ENCODE results near the gene DNM1. TPM values are rescaled to one million over a fixed set of nuclear protein-coding genes. Genes with fewer than 3 reads are reported as not detected.

Gene DNM1
- total and polyA plus RNA-seq, 2 donors = 15.2 to 68.3 TPM

DNA sequence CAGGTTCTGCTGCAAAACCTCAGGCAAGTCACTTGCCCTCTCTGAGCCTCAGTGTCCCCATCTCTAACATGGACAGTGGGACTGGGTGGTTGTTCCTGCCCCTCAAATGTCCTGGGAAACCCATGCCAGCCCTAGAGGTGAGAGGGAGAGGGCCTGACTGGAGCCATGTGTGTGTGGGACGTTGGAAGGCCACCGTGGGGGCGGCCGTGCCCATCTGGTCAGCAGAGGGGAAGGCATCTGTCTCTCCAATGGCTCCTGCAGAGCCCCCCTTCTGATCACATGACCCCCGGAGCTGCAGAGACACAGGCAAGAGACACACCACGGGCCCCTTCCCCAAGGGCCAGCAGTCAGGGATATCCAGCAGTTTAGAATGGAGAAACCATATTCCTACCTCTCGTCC, 1.7 kb downstream of the DNM1 start:
- no peak for DNase-seq (ENCODE audit: extremely low spot score)
- Histone ChIP-seq H3K4me3 (ENCODE audit: low read depth, low read length) (no peak overlapping the region), H3K36me3 (ENCODE audit: insufficient read depth) (no peaks in the 10 kb centered on the region), H3K27ac (ENCODE audit: low read depth) (no peak overlapping the region), H3K4me1 (ENCODE audit: insufficient read depth) (no peaks in the 10 kb centered on the region)
- WGBS = 68% methylated on average over 7 of the region's 7 CpGs

DNA sequence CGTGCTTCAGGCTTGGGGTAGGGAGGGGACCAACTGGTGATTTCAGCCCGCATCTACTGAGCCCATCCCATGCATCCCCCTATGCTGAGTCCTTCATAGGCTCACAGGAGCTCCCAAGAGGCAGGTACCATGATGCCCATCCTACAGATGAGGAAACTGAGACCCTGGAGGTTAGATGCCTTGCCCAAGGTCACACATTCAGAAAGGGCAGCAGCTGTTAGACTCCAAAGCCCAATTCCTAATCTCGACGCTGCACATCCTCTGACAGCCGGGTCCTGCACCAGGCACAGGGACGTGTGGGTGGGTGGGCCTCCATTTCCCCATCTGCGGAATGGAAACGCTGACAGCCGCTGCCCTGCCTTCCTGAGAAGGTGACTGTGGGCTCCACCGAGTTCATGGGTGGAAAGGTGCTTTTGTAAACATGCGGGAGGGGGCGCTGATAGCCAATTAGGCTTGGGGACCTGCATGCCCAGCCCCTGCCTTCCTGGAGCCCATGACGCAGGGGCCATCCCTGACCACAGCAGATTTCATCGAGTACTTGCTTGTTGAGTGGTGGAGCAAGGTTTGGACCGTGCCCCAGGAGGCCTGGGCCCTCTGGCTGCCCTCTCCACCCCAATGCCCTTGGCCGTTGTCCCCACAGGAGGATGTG, 2.2 kb downstream of the DNM1 start:
- no peaks in the 10 kb centered on the region for H3K4me1 ChIP-seq (ENCODE audit: insufficient read depth)
- DNase-seq (ENCODE audit: extremely low spot score) = no peak
- no peaks in the 10 kb centered on the region for H3K36me3 ChIP-seq (ENCODE audit: insufficient read depth)
- H3K27ac ChIP-seq (ENCODE audit: low read depth) = no peak overlapping the region
- WGBS = 86% methylated on average over 16 of the region's 16 CpGs
- no peak overlapping the region for H3K4me3 ChIP-seq (ENCODE audit: low read depth, low read length)

DNA sequence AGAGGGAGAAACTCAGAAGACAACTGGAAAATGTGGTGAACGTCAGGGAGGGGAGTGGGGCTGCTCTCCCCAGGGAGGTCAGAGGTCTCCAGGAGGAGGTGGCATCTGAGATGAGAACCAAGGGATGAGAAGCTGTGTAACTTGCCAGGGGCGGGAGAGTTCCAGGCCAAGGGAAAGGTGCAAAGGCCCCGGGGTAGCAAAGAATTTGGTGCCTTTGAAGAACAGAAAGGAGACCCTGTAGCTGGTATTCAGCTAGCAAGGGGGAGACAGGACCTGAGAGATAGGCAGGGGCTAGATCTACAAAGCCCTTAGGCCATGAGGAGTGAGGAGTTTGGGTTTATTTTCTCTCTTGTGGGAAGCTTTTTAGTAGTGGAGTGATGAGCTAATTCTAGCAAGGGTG, 3.3 kb downstream of the DNM1 start:
- no peak for DNase-seq (ENCODE audit: extremely low spot score)
- no peak overlapping the region for H3K4me3 ChIP-seq (ENCODE audit: low read depth, low read length)
- no peaks in the 10 kb centered on the region for H3K4me1 ChIP-seq (ENCODE audit: insufficient read depth)
- no peaks in the 10 kb centered on the region for H3K36me3 ChIP-seq (ENCODE audit: insufficient read depth)
- no peak overlapping the region for H3K27ac ChIP-seq (ENCODE audit: low read depth)
- WGBS = 86% methylated on average over 3 of the region's 3 CpGs

DNA sequence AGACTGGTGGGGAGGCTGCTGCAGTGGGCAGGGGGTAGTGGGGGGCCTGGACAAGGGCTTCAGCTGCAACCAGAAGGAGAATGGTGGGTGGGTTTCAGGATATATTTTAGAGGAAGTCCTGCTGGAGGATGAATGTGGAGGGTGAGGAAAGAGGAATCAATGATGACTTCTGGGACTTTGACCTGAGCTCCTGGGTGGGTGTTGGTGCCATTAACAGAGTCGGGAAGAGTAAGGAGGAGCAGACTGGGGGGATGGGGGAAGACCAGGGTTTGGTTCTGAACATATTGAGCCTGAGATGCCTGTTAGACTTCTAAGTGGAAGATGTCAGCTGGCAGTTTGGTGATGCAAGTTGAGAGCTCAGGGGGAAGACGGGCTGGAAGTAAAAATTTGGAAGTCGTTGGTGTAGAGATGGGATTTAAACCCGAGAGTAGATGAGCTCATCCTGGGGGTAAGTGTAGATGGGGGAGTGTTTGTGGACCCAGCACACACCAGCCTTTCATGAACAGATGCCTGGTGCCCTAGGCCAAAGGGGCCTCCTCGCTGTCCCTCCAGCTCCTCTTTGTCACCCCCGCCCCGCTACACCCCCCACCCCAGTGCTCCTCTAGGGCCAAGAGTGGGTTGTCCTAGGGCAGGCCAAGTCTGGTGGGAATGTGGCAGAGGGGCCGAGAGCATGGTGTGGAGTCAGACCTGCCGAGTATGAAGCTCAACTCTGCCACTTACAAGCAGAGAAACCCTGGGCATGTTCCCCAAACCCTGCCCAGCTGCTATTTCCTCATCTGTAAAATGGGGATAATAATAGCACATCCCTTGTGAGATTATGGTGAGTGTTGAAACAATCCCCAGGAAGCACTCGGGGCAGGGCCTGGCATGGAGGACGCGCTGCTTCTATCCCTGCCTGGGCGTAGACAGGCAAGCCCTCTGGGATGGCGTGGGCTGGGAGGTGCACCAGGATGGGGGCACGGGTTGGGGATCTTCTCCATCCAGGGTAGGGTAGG, 4.0 kb downstream of the DNM1 start:
- no peak for DNase-seq (ENCODE audit: extremely low spot score)
- H3K36me3 ChIP-seq (ENCODE audit: insufficient read depth) = no peaks in the 10 kb centered on the region
- 77% methylated on average over 15 of the region's 15 CpGs for WGBS
- no peak overlapping the region for H3K27ac ChIP-seq (ENCODE audit: low read depth)
- no peak overlapping the region for H3K4me3 ChIP-seq (ENCODE audit: low read depth, low read length)
- no peaks in the 10 kb centered on the region for H3K4me1 ChIP-seq (ENCODE audit: insufficient read depth)

DNA sequence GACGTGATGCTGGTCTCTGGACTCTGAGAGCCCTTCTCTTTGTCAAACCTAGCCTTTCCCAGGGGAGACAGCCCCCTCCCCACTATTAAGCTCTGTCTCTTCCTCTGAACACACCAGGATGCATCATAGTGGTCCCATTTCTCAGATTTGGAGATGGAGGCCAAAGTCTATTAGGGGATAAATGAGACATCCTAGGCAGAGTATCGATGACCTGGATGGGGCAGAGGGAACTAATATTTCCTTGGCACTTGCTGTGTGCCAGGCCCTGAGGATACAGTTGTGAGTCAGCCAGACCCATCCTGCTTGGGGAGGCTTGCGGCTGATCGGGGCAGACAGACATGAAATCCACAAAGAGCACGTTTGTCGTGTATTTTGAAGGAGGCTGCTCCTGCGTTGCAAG, 5.2 kb downstream of the DNM1 start:
- 89% methylated on average over 7 of the region's 7 CpGs for WGBS
- H3K27ac ChIP-seq (ENCODE audit: low read depth) = no peak overlapping the region
- no peaks in the 10 kb centered on the region for H3K4me1 ChIP-seq (ENCODE audit: insufficient read depth)
- H3K4me3 ChIP-seq (ENCODE audit: low read depth, low read length) = no peak overlapping the region
- no peaks in the 10 kb centered on the region for H3K36me3 ChIP-seq (ENCODE audit: insufficient read depth)
- no peak for DNase-seq (ENCODE audit: extremely low spot score)

DNA sequence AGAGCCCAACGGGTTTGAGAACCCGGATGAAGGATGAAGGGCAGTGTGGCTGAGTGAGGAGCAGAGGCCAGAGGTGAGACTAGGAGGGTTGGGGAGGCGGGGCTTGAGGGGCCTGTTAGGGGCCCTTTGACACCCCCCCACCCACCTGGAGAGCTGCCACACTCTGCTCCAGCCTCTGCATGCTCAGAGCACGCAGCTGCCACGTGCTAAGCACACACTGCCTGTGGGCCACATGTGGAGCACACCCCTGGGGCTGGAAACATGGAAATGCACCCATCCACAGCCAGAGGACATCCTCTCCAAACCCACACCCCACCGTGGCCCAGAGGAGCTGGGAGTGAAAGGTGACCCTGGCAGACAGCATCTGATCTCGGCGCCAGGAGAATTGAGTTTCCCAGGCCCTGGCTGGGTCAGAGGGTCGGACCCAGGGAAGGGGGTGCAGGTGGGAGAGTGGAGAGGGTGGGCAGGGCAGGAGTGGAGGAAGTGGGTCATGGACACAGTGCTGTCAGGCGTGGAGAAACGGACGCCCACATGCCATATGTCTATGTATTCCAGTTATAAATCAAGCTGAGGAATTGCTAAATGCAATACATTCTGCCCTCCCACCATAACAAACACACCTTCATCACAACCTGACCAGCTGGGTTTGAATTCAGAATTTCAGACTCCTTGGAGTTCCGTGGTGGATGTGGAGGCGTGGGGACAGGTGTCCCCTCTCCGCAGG, 5.9 kb downstream of the DNM1 start:
- H3K4me1 ChIP-seq (ENCODE audit: insufficient read depth) = no peaks in the 10 kb centered on the region
- no peak overlapping the region for H3K27ac ChIP-seq (ENCODE audit: low read depth)
- no peaks in the 10 kb centered on the region for H3K36me3 ChIP-seq (ENCODE audit: insufficient read depth)
- WGBS = 79% methylated on average over 15 of the region's 15 CpGs
- DNase-seq (ENCODE audit: extremely low spot score) = no peak
- no peak overlapping the region for H3K4me3 ChIP-seq (ENCODE audit: low read depth, low read length)

DNA sequence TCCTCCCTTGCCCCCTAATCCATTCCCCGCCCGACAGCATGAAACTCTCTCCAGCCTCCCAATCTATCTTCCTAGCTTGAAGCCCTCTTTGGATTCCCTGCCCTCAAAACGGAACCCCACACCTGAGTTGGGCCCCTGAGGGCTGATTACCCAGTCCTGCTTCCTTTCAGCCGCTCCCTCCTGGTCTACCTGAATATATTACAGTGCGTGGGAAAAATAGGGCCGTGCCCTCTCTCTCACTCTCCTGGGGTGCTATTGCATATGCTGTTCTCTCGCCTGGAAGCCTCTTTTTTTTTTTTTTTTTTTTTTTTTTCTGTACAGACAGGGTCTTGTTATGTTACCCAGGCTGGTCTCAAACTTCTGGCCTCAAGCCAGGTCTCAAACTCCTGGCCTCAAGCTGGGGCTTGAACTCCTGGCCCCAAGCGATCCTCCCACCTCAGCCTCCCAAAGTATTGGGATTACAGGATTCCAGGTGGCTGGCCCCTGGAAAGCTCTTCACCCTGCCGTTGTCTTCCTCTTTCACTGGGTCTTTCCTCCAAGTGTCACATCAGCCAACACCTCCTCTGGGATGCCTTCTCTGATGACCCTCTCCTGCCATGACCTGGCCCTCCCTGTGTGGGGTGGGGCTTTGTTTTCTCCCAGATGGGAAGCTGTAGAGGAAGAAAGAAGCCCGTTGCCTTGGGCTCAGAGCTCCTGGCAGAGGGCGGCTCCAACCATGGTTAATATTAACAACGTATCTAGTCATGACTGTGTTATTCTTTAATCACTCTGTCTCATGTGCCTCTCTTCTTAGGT, 8.2 kb downstream of the DNM1 start:
- no peak for DNase-seq (ENCODE audit: extremely low spot score)
- Histone ChIP-seq H3K4me1 (ENCODE audit: insufficient read depth) (no peaks in the 10 kb centered on the region), H3K4me3 (ENCODE audit: low read depth, low read length) (no peak overlapping the region), H3K36me3 (ENCODE audit: insufficient read depth) (no peaks in the 10 kb centered on the region), H3K27ac (ENCODE audit: low read depth) (no peak overlapping the region)
- 70% methylated on average over 12 of the region's 12 CpGs for WGBS

DNA sequence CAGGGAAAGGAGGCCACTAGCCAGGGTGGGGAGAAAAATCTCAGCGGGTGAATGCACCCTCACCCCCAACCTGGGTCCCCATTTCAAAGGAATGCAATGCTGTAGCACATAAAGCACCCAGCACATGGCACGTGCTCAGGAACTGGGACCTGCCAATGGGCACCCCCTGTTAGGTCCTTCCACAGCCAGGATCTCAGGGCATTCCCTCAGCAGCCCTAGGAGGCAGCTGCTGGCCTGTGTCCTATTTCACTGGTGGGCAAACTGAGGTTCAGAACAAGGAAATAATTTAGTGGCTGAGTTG, 8.8 kb downstream of the DNM1 start:
- no peak overlapping the region for H3K4me3 ChIP-seq (ENCODE audit: low read depth, low read length)
- H3K4me1 ChIP-seq (ENCODE audit: insufficient read depth) = no peaks in the 10 kb centered on the region
- no peak for DNase-seq (ENCODE audit: extremely low spot score)
- no peak overlapping the region for H3K27ac ChIP-seq (ENCODE audit: low read depth)
- WGBS = 82% methylated on average over 2 of the region's 2 CpGs
- no peaks in the 10 kb centered on the region for H3K36me3 ChIP-seq (ENCODE audit: insufficient read depth)

DNA sequence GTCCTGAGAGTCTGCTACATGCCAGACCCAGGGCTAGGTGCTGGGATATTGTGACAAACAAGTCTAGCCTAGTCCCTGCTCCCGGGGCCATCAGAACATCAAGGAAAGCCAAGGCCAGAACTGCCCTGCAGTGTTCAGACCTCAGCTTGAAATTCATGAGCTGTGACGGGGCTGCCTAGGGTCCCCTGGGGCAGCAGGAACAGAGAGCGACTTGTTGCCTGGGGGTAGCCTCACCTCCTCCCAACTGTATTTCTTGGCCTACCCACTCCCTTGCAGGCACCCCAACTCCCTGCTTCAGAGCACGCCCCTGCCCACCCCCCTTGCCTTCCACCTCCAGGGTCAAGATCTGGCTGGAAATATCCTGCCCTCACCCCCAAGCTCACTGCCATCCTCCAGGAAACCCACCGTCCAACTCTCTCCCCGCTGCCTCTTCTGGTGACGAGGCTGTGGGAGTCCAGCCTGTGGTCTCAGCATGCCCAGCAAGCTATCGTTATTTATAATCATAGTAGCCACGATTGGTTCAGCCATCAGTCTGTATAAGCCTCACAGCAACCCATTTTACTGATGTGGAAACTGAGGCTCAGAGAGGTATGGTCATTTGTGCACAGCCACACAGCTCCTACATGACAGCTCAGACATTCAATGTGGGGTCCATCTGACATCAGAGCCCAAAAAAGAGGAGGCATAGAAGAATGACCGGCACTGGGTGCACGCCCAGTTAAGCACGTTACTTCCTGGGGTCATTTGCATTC, 10.7 kb downstream of the DNM1 start:
- H3K36me3 ChIP-seq (ENCODE audit: insufficient read depth) = no peaks in the 10 kb centered on the region
- no peaks in the 10 kb centered on the region for H3K4me1 ChIP-seq (ENCODE audit: insufficient read depth)
- no peak overlapping the region for H3K27ac ChIP-seq (ENCODE audit: low read depth)
- DNase-seq (ENCODE audit: extremely low spot score) = no peak
- H3K4me3 ChIP-seq (ENCODE audit: low read depth, low read length) = no peak overlapping the region
- 90% methylated on average over 12 of the region's 12 CpGs for WGBS

DNA sequence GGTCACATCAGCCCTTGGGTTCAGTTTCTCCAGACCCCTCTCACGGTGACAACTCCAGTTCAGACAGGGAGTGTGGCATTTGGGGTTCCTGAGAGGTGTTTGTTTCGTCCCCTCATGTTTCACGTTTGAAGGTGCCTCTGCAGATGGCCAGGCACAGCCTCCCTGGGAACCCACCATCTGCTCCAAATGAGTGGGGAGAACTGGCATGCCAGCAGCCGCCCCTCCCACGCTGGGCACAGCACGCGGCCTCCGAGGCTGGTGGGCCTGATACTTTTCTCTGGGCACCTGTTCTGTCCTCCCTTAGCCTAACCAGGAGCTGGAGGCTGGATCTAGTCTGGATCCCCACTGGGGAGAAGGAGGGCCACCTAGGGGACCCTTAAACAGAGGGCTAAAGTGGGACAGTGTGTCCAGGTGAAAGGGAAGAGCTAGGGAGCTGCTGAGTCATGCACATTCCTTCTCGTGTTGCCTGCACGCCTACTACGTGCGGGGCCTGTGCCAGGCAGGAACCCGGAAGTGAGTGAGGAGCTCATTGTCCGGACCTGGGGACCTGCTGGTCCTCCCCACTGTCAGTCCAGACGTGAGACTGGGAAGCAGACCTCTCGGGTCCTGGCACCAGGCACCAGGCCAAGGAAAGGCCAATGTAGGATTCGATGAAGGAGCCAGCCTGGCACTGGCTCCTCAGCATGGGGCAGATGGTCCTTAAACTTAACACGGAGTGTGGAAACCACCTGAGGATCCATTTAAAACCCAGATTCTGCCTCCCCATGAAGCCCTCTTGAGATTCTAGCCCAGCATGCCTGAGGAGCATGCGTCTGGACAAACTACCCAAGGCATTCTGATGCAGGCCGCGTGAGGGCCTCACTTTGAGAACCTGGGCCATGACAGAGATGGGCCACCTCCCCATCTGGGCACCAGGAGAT, 11.7 kb downstream of the DNM1 start:
- no peak overlapping the region for H3K4me3 ChIP-seq (ENCODE audit: low read depth, low read length)
- no peaks in the 10 kb centered on the region for H3K36me3 ChIP-seq (ENCODE audit: insufficient read depth)
- DNase-seq (ENCODE audit: extremely low spot score) = no peak
- H3K27ac ChIP-seq (ENCODE audit: low read depth) = peak overlapping the region; percentile 39
- WGBS = 65% methylated on average over 21 of the region's 21 CpGs
- no peaks in the 10 kb centered on the region for H3K4me1 ChIP-seq (ENCODE audit: insufficient read depth)

DNA sequence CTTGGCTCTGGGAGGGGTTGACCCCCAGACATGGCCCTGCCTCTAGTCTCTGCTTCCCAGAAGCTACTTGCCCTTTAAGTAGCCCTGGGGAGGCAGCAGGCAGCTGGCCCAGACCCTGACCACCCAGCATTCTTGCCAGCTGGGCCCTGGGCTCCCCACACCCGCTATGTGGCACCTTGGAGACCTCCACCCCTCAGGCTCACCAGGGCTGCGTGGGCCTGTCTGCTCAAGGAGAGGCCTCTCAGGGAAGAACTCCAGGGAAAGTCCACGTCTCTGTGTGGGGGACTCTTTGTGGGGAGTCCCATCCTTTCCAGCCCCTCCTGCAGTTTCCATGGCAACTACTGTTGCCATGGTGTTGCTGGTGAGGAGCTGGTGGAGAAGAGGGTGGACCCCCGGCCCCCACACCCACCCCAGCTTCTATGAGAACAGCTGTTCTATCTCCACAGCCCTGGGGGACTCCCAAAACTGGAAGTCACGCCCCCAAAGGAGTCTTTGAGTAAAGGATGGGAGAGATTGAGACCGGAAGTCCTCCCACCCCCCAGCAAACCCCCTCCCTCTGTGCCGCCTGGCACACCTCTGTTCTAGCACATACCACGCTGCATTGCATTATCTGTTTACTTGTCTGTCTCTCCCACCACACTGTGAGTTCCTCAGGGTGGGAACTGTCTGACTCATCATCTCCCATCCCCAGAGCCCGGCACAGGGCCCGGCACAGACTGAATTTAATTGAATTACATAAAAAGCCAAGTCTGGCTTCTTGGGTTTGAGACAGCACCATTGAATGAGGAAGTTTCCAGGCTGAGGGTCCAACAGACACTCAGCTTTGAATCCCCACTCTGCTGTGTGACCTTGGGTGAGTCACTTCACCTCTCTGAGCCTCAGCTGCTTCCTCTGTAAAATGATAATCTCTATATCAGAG, 12.6 kb downstream of the DNM1 start:
- Histone ChIP-seq H3K4me1 (ENCODE audit: insufficient read depth) (no peaks in the 10 kb centered on the region), H3K36me3 (ENCODE audit: insufficient read depth) (no peaks in the 10 kb centered on the region), H3K27ac (ENCODE audit: low read depth) (peak overlapping the region; percentile 11), H3K4me3 (ENCODE audit: low read depth, low read length) (no peak overlapping the region)
- 39% methylated on average over 10 of the region's 10 CpGs for WGBS
- DNase-seq (ENCODE audit: extremely low spot score) = peak; percentile 69

All from urinary bladder (tissue), 4 donors.